Adrenal gland (tissue), 5 donors: ENCODE measurements around the gene BOLA3.

Experiments
- POLR2A ChIP-seq, 2 donors: fragments of 450-650 bp; IDR thresholded peaks; one replicate each; pipeline ENCODE4 v1.6.1; 2017; ENCODE audit warnings: antibody characterized with exemption in 2 of 2, mild to moderate bottlenecking in 2 of 2, moderate library complexity in 1 of 2
- TF ChIP-seq, protein P1 (sequence below), 6 experiments: fragments of 450-650 bp in 4 of 6; fragments of 200-600 bp in 2 of 6; sonication (generic) in 1 of 6; IDR thresholded peaks; 1 replicate in 5 of 6; 2 replicates in 1 of 6; pipeline versions ENCODE4 v1.5.1 to v1.8.0; 2016 to 2021; ENCODE audit warnings: antibody characterized with exemption in 6 of 6, mild to moderate bottlenecking in 2 of 6, moderate library complexity in 1 of 6
- donor health status: DM: no; HTN: no; CAD: no.

DNA sequence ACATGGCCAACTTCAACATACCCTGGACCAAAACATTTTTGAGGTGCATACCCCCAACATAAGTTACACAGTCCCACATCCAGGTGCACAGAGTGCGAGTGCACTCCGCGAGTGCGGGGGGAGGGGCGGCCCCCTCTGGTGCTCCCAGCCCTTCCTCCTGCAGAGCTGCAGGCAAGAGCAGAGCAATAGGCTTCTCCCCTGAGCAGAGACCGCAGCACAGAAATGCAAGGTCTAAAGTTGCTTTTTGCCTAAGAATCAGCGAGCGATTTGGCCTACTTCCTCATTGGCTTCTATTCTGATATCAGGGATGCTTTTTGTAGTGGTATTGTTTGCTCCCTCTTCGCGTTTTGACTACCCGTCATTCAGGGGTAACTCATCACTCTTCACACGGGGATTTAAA is 40.6 kb downstream of the BOLA3 start:
- no peak for TF ChIP-seq POLR2A (IDR thresholded peaks at IDR 0.05)
- TF ChIP-seq, protein P1, sequence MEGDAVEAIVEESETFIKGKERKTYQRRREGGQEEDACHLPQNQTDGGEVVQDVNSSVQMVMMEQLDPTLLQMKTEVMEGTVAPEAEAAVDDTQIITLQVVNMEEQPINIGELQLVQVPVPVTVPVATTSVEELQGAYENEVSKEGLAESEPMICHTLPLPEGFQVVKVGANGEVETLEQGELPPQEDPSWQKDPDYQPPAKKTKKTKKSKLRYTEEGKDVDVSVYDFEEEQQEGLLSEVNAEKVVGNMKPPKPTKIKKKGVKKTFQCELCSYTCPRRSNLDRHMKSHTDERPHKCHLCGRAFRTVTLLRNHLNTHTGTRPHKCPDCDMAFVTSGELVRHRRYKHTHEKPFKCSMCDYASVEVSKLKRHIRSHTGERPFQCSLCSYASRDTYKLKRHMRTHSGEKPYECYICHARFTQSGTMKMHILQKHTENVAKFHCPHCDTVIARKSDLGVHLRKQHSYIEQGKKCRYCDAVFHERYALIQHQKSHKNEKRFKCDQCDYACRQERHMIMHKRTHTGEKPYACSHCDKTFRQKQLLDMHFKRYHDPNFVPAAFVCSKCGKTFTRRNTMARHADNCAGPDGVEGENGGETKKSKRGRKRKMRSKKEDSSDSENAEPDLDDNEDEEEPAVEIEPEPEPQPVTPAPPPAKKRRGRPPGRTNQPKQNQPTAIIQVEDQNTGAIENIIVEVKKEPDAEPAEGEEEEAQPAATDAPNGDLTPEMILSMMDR (IDR thresholded peaks at IDR 0.05): no peak
